Mononuclear cell (primary cell): Measurements from ENCODE around the gene SLC16A8. TPM values are rescaled to one million over a fixed set of nuclear protein-coding genes. Genes with fewer than 3 reads are reported as not detected.

Experiments used
- H3K27me3 ChIP-seq: 2 replicates; pipeline ENCODE4 v1.6.0; 2011; ENCODE audit warnings: low read length, control low read depth; ENCODE audit not compliant: insufficient read depth
- H3K4me1 ChIP-seq: 2 replicates; pipeline ENCODE4 v1.5.1; 2011; ENCODE audit warnings: mild to moderate bottlenecking, low read length, control low read depth; ENCODE audit not compliant: insufficient read depth
- H3K4me3 ChIP-seq: 2 replicates; pipeline ENCODE4 v1.5.1; 2011; ENCODE audit warnings: mild to moderate bottlenecking, low read length, moderate library complexity
- H3K9me3 ChIP-seq: 2 replicates; pipeline ENCODE4 v1.5.1; 2011; ENCODE audit warnings: low read depth, mild to moderate bottlenecking, control low read depth, low read length
- total RNA-seq: library from RNA; depleted of rRNA; stranded (reverse); fragments of >200 nt; gene quantifications from one replicate; pipeline ENCODE4 v1.2.3, GENCODE V29; 2012

The SLC16A8 gene
- total RNA-seq, 1 donor = not detected

GRCh38 chr22:38073150-38074130 lies 10.5 kb downstream of the SLC16A8 start:
- H3K4me1 ChIP-seq = no peaks in the 10 kb centered on the region
- H3K9me3 ChIP-seq = no peaks in the 10 kb centered on the region
- H3K27me3 ChIP-seq = no peaks in the 10 kb centered on the region
- H3K4me3 ChIP-seq = no peak overlapping the region

- H3K4me1 ChIP-seq = no peaks in the 10 kb centered on the region
- no peak overlapping the region for H3K4me3 ChIP-seq
- H3K27me3 ChIP-seq = no peaks in the 10 kb centered on the region
Observed at GRCh38 chr22:38072322-38073149, 11.4 kb downstream of the SLC16A8 start.

GRCh38 chr22:38071421-38072321 lies 12.3 kb downstream of the SLC16A8 start:
- no peaks in the 10 kb centered on the region for H3K27me3 ChIP-seq
- no peaks in the 10 kb centered on the region for H3K9me3 ChIP-seq
- no peaks in the 10 kb centered on the region for H3K4me1 ChIP-seq
- H3K4me3 ChIP-seq = no peak overlapping the region

More at GRCh38 chr22:38072322-38073149, 11.4 kb downstream of the SLC16A8 start:
- H3K9me3 ChIP-seq = no peaks in the 10 kb centered on the region

GRCh38 chr22:38070250-38070921 lies 13.6 kb downstream of the SLC16A8 start:
- Histone ChIP-seq H3K4me1 (no peaks in the 10 kb centered on the region), H3K4me3 (no peak overlapping the region), H3K27me3 (no peaks in the 10 kb centered on the region), H3K9me3 (no peaks in the 10 kb centered on the region)

GRCh38 chr22:38069372-38070249 lies 14.4 kb downstream of the SLC16A8 start:
- H3K4me3 ChIP-seq = no peak overlapping the region
- no peaks in the 10 kb centered on the region for H3K27me3 ChIP-seq
- H3K9me3 ChIP-seq = no peaks in the 10 kb centered on the region
- H3K4me1 ChIP-seq = no peaks in the 10 kb centered on the region

- Histone ChIP-seq H3K27me3 (no peaks in the 10 kb centered on the region), H3K4me1 (no peaks in the 10 kb centered on the region), H3K4me3 (no peak overlapping the region), H3K9me3 (no peaks in the 10 kb centered on the region)
Observed at GRCh38 chr22:38068641-38069371, 15.2 kb downstream of the SLC16A8 start.

- H3K4me1 ChIP-seq = peaks cover 5% of the 10 kb centered on the region
- H3K27me3 ChIP-seq = no peaks in the 10 kb centered on the region
- H3K9me3 ChIP-seq = no peaks in the 10 kb centered on the region
- H3K4me3 ChIP-seq = no peak overlapping the region
Observed at GRCh38 chr22:38067761-38068360, 16.1 kb downstream of the SLC16A8 start.

GRCh38 chr22:38067028-38067415 lies 17.0 kb downstream of the SLC16A8 start:
- Histone ChIP-seq H3K9me3 (no peaks in the 10 kb centered on the region), H3K27me3 (no peaks in the 10 kb centered on the region), H3K4me3 (no peak overlapping the region), H3K4me1 (peaks cover 9% of the 10 kb centered on the region)

- peaks cover 9% of the 10 kb centered on the region for H3K4me1 ChIP-seq
Observed at GRCh38 chr22:38066381-38067027, 17.5 kb downstream of the SLC16A8 start.

GRCh38 chr22:38065539-38065938 lies 18.4 kb downstream of the SLC16A8 start:
- Histone ChIP-seq H3K27me3 (no peaks in the 10 kb centered on the region), H3K4me1 (peaks cover 9% of the 10 kb centered on the region), H3K4me3 (no peak overlapping the region), H3K9me3 (no peaks in the 10 kb centered on the region)

More at GRCh38 chr22:38066381-38067027, 17.5 kb downstream of the SLC16A8 start:
- Histone ChIP-seq H3K9me3 (no peaks in the 10 kb centered on the region), H3K27me3 (no peaks in the 10 kb centered on the region), H3K4me3 (no peak overlapping the region)

GRCh38 chr22:38062791-38063190 lies 21.2 kb downstream of the SLC16A8 start:
- Histone ChIP-seq H3K4me3 (no peak overlapping the region), H3K27me3 (no peaks in the 10 kb centered on the region), H3K4me1 (peaks cover 9% of the 10 kb centered on the region), H3K9me3 (no peaks in the 10 kb centered on the region)
